K562 (cell line): ENCODE results near the gene NECTIN4. TPM values are rescaled to one million over a fixed set of nuclear protein-coding genes. Genes with fewer than 3 reads are reported as not detected.

ENCODE experiments used
- EGR1 ChIP-seq: fragments of 450-650 bp; conservative IDR thresholded peaks from 2 replicates; pipeline ENCODE4 v1.6.1; 2017; ENCODE audit warnings: mild to moderate bottlenecking
- KLF10 ChIP-seq: fragments of 250-450 bp; sonication (Bioruptor Pico); IDR thresholded peaks from 2 replicates; pipeline ENCODE4 v1.6.1; 2021; ENCODE audit warnings: matching md5 sums
- KLF16 ChIP-seq: IDR thresholded peaks from 2 replicates; pipeline ENCODE4 v1.6.1; 2016; ENCODE audit warnings: antibody characterized with exemption
- SAFB ChIP-seq: fragments of 200-400 bp; formaldehyde crosslinking; IDR thresholded peaks from 2 replicates; pipeline ENCODE4 v1.6.1; 2017; ENCODE audit warnings: low read depth, low read length, borderline replicate concordance
- SMAD4 ChIP-seq: fragments of 250-450 bp; sonication (Bioruptor Pico); conservative IDR thresholded peaks from 2 replicates; pipeline ENCODE4 v1.8.0; 2021; ENCODE audit warnings: inconsistent platforms, mild to moderate bottlenecking, moderate library complexity
- ZNF121 ChIP-seq: sonication (generic); formaldehyde crosslinking; conservative IDR thresholded peaks from 2 replicates; pipeline ENCODE4 v1.8.0; 2022; ENCODE audit warnings: missing genetic modification reagents
- ZNF239 ChIP-seq: fragments of 250-450 bp; sonication (Bioruptor Pico); IDR thresholded peaks from 2 replicates; pipeline ENCODE4 v1.4.0; 2020; ENCODE audit warnings: mild to moderate bottlenecking
- ZNF584 ChIP-seq: fragments of 200-800 bp; sonication (Bioruptor generic); IDR thresholded peaks from 2 replicates; pipeline ENCODE4 v1.6.1; 2016; ENCODE audit warnings: low read depth, mild to moderate bottlenecking, missing genetic modification characterization, missing compliant biosample characterization
- polyA plus RNA-seq, 8 experiments: library from polyadenylated mRNA; depleted of rRNA in 4 of 8; stranded (reverse) in 5 of 8; unstranded in 3 of 8; fragments of >200 nt; fragmentation: Nextera tagmentation in 2 of 8; fragmentation: Illumina TruSeq in 1 of 8; extraction: Ambion mirVana in 2 of 8; extraction: Trizol in 1 of 8; gene quantifications; 2 replicates each; pipeline versions ENCODE4 v1.2.1 to v1.2.3, GENCODE V29; 2011 to 2014; ENCODE audit warnings: inconsistent platforms in 1 of 8, missing spikeins in 1 of 8
- total RNA-seq, 7 experiments: library from RNA; depleted of rRNA in 6 of 7; stranded (reverse); fragments of >200 nt in 6 of 7; fragmentation: Illumina TruSeq in 2 of 7; extraction: Trizol in 2 of 7; gene quantifications; 2 replicates each; pipeline versions ENCODE4 v1.2.1 to v1.2.3, GENCODE V29; 2011 to 2021; ENCODE audit warnings: low replicate concordance in 1 of 7
- TF ChIP-seq, protein P1 (sequence below): fragments of 250-450 bp; sonication (Bioruptor Pico); IDR thresholded peaks from 2 replicates; pipeline ENCODE4 v1.4.0; 2020; ENCODE audit warnings: borderline replicate concordance
- TF ChIP-seq, protein P2 (sequence below): IDR thresholded peaks from 2 replicates; pipeline ENCODE4 v1.6.1; 2016; ENCODE audit warnings: missing genetic modification characterization, missing compliant biosample characterization
- TF ChIP-seq, protein P3 (sequence below): fragments of 450-650 bp; IDR thresholded peaks from 2 replicates; pipeline ENCODE4 v1.6.1; 2016; ENCODE audit warnings: mild to moderate bottlenecking, moderate library complexity
- TF ChIP-seq, protein P4 (sequence below): fragments of 450-650 bp; formaldehyde crosslinking; IDR thresholded peaks from 2 replicates; pipeline ENCODE4 v1.4.0; 2022; ENCODE audit warnings: missing genetic modification characterization

Gene NECTIN4
- total and polyA plus RNA-seq, 9 of the 15 experiments (the other 6 are each of a cell fraction or from before 2014, with no cell fraction given): 0.01 to 0.09 TPM; not detected in 7

DNA sequence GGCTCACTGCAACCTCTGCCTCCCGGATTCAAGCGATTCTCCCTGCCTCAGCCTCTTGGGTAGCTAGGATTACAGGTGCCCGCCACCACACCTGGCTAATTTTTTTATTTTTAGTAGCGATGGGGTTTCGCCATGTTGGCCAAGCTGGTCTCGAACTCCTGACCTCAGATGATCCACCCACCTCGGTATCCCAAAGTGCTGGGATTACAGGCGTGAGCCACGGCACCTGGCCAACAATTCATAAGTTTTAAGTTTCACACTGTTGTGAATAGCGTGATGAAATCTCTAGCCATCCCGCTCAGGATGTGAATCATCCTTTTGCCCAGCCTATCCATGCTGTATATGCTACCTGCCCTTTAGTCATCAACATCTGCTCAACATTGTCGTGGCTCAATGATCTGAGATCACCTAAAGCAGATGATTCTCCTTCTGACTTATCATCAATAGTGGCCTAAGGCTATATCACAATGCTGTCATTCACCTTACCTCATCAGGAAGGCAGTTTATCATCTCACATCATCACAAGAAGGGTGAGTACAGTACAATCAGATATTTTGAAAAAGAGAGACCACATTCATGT is 25.9 kb upstream of the NECTIN4 start (continued):
- TF ChIP-seq, protein P1, sequence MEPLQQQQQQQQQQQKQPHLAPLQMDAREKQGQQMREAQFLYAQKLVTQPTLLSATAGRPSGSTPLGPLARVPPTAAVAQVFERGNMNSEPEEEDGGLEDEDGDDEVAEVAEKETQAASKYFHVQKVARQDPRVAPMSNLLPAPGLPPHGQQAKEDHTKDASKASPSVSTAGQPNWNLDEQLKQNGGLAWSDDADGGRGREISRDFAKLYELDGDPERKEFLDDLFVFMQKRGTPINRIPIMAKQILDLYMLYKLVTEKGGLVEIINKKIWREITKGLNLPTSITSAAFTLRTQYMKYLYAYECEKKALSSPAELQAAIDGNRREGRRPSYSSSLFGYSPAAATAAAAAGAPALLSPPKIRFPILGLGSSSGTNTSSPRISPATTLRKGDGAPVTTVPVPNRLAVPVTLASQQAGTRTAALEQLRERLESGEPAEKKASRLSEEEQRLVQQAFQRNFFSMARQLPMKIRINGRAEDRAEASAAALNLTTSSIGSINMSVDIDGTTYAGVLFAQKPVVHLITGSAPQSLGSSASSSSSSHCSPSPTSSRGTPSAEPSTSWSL (CRISPR knock-in tag): no peak
- TF ChIP-seq ZNF121 (CRISPR knock-in tag) (no peak), SMAD4 (peak; percentile 78), EGR1 (0 out of 2 replicates have a peak, but pooled peaks have one; percentile 6), KLF16 (no peak), SAFB (no peak), KLF10 (CRISPR knock-in tag) (no peak), ZNF239 (CRISPR knock-in tag) (no peak), ZNF584 (CRISPR knock-in tag) (peak; percentile 84)
- TF ChIP-seq, protein P2, sequence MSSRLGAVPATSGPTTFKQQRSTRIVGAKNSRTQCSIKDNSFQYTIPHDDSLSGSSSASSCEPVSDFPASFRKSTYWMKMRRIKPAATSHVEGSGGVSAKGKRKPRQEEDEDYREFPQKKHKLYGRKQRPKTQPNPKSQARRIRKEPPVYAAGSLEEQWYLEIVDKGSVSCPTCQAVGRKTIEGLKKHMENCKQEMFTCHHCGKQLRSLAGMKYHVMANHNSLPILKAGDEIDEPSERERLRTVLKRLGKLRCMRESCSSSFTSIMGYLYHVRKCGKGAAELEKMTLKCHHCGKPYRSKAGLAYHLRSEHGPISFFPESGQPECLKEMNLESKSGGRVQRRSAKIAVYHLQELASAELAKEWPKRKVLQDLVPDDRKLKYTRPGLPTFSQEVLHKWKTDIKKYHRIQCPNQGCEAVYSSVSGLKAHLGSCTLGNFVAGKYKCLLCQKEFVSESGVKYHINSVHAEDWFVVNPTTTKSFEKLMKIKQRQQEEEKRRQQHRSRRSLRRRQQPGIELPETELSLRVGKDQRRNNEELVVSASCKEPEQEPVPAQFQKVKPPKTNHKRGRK (tag): no peak
- TF ChIP-seq, protein P3, sequence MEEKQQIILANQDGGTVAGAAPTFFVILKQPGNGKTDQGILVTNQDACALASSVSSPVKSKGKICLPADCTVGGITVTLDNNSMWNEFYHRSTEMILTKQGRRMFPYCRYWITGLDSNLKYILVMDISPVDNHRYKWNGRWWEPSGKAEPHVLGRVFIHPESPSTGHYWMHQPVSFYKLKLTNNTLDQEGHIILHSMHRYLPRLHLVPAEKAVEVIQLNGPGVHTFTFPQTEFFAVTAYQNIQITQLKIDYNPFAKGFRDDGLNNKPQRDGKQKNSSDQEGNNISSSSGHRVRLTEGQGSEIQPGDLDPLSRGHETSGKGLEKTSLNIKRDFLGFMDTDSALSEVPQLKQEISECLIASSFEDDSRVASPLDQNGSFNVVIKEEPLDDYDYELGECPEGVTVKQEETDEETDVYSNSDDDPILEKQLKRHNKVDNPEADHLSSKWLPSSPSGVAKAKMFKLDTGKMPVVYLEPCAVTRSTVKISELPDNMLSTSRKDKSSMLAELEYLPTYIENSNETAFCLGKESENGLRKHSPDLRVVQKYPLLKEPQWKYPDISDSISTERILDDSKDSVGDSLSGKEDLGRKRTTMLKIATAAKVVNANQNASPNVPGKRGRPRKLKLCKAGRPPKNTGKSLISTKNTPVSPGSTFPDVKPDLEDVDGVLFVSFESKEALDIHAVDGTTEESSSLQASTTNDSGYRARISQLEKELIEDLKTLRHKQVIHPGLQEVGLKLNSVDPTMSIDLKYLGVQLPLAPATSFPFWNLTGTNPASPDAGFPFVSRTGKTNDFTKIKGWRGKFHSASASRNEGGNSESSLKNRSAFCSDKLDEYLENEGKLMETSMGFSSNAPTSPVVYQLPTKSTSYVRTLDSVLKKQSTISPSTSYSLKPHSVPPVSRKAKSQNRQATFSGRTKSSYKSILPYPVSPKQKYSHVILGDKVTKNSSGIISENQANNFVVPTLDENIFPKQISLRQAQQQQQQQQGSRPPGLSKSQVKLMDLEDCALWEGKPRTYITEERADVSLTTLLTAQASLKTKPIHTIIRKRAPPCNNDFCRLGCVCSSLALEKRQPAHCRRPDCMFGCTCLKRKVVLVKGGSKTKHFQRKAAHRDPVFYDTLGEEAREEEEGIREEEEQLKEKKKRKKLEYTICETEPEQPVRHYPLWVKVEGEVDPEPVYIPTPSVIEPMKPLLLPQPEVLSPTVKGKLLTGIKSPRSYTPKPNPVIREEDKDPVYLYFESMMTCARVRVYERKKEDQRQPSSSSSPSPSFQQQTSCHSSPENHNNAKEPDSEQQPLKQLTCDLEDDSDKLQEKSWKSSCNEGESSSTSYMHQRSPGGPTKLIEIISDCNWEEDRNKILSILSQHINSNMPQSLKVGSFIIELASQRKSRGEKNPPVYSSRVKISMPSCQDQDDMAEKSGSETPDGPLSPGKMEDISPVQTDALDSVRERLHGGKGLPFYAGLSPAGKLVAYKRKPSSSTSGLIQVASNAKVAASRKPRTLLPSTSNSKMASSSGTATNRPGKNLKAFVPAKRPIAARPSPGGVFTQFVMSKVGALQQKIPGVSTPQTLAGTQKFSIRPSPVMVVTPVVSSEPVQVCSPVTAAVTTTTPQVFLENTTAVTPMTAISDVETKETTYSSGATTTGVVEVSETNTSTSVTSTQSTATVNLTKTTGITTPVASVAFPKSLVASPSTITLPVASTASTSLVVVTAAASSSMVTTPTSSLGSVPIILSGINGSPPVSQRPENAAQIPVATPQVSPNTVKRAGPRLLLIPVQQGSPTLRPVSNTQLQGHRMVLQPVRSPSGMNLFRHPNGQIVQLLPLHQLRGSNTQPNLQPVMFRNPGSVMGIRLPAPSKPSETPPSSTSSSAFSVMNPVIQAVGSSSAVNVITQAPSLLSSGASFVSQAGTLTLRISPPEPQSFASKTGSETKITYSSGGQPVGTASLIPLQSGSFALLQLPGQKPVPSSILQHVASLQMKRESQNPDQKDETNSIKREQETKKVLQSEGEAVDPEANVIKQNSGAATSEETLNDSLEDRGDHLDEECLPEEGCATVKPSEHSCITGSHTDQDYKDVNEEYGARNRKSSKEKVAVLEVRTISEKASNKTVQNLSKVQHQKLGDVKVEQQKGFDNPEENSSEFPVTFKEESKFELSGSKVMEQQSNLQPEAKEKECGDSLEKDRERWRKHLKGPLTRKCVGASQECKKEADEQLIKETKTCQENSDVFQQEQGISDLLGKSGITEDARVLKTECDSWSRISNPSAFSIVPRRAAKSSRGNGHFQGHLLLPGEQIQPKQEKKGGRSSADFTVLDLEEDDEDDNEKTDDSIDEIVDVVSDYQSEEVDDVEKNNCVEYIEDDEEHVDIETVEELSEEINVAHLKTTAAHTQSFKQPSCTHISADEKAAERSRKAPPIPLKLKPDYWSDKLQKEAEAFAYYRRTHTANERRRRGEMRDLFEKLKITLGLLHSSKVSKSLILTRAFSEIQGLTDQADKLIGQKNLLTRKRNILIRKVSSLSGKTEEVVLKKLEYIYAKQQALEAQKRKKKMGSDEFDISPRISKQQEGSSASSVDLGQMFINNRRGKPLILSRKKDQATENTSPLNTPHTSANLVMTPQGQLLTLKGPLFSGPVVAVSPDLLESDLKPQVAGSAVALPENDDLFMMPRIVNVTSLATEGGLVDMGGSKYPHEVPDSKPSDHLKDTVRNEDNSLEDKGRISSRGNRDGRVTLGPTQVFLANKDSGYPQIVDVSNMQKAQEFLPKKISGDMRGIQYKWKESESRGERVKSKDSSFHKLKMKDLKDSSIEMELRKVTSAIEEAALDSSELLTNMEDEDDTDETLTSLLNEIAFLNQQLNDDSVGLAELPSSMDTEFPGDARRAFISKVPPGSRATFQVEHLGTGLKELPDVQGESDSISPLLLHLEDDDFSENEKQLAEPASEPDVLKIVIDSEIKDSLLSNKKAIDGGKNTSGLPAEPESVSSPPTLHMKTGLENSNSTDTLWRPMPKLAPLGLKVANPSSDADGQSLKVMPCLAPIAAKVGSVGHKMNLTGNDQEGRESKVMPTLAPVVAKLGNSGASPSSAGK: 0 out of 2 replicates have a peak, but pooled peaks have one; percentile 18
- TF ChIP-seq, protein P4, sequence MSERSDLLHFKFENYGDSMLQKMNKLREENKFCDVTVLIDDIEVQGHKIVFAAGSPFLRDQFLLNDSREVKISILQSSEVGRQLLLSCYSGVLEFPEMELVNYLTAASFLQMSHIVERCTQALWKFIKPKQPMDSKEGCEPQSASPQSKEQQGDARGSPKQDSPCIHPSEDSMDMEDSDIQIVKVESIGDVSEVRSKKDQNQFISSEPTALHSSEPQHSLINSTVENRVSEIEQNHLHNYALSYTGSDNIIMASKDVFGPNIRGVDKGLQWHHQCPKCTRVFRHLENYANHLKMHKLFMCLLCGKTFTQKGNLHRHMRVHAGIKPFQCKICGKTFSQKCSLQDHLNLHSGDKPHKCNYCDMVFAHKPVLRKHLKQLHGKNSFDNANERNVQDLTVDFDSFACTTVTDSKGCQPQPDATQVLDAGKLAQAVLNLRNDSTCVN (CRISPR knock-in tag): 0 out of 2 replicates have a peak, but pooled peaks have one; percentile 27
